Fibroblast of villous mesenchyme (primary cell): ENCODE measurements around the gene PCDH19. TPM values are rescaled to one million over a fixed set of nuclear protein-coding genes. Genes with fewer than 3 reads are reported as not detected.

Experiments
- DNase-seq: peaks from one replicate; pipeline ENCODE4 v3.0.0-alpha.2; 2010; ENCODE audit warnings: low read depth
- H3K4me3 ChIP-seq: 2 replicates; pipeline ENCODE4 v1.5.1; 2011; ENCODE audit warnings: low read depth, mild to moderate bottlenecking, low read length
- CTCF ChIP-seq: IDR thresholded peaks from 2 replicates; pipeline ENCODE4 v1.5.1; 2012; ENCODE audit warnings: low read depth, mild to moderate bottlenecking, low read length; ENCODE audit not compliant: insufficient read depth
- total RNA-seq: library from RNA; depleted of rRNA; stranded (reverse); fragments of >200 nt; gene quantifications from 2 replicates; pipeline ENCODE4 v1.2.3, GENCODE V29; 2012

Gene PCDH19
- total RNA-seq, 1 donor, result 0.86 TPM

GRCh38 chrX:100349391-100349790, 60.7 kb downstream of the PCDH19 start:
- H3K4me3 ChIP-seq, result no peak overlapping the region
- DNase-seq, result no peak
- TF ChIP-seq CTCF, result no peak

GRCh38 chrX:100341142-100341510, 68.9 kb downstream of the PCDH19 start:
- DNase-seq, result no peak
- no peak for TF ChIP-seq CTCF
- H3K4me3 ChIP-seq, result no peak overlapping the region

GRCh38 chrX:100340491-100341141, 69.5 kb downstream of the PCDH19 start:
- no peak overlapping the region for H3K4me3 ChIP-seq
- TF ChIP-seq CTCF, result no peak
- no peak for DNase-seq

- DNase-seq, result no peak
- TF ChIP-seq CTCF, result no peak
- H3K4me3 ChIP-seq, result no peak overlapping the region
Measured at GRCh38 chrX:100328351-100328750, 81.7 kb downstream of the PCDH19 start.

GRCh38 chrX:100319716-100320115, 90.4 kb downstream of the PCDH19 start:
- no peak overlapping the region for H3K4me3 ChIP-seq
- TF ChIP-seq CTCF, result no peak
- no peak for DNase-seq

GRCh38 chrX:100316987-100317386, 93.1 kb downstream of the PCDH19 start:
- H3K4me3 ChIP-seq, result no peak overlapping the region
- DNase-seq, result no peak
- no peak for TF ChIP-seq CTCF

- DNase-seq, result no peak
- TF ChIP-seq CTCF, result no peak
- H3K4me3 ChIP-seq, result no peak overlapping the region
Measured at GRCh38 chrX:100315566-100315965, 94.5 kb downstream of the PCDH19 start.
